DMS79 (cell line): ENCODE data around the gene PAF1.
"Not testable (repeated sequence)": the region's sequence is repeated elsewhere in the genome, so short reads cannot be mapped to it uniquely, and the experiment has no call there.

Source experiments
- DNase-seq: peaks from one replicate; lab custom pipeline; 2025; lab: John Stamatoyannopoulos, UW

The PAF1 gene

GRCh38 chr19:39352381-39353255, 38.3 kb downstream of the PAF1 start:
- no peak for DNase-seq

GRCh38 chr19:39351537-39352064, 39.3 kb downstream of the PAF1 start:
- no peak for DNase-seq

- DNase-seq, result no peak
Observed at GRCh38 chr19:39350156-39350555, 40.8 kb downstream of the PAF1 start.

- DNase-seq, result no peak
Observed at GRCh38 chr19:39349326-39349725, 41.6 kb downstream of the PAF1 start.

GRCh38 chr19:39347332-39348164, 43.4 kb downstream of the PAF1 start:
- DNase-seq, result no peak

- DNase-seq, result no peak
Observed at GRCh38 chr19:39345956-39346355, 45.0 kb downstream of the PAF1 start.

- no peak for DNase-seq
Observed at GRCh38 chr19:39342647-39343305, 48.1 kb downstream of the PAF1 start.

- peak; percentile 98 for DNase-seq
Observed at GRCh38 chr19:39341719-39342604, 48.9 kb downstream of the PAF1 start, which contains the start of gene SAMD4B. Gene SAMD4B (plus strand): TSS chr19:39342421. CDS start chr19:39356894, 14,473 bp downstream.

GRCh38 chr19:39341129-39341718, 49.7 kb downstream of the PAF1 start:
- DNase-seq, result no peak

GRCh38 chr19:39340156-39340555, 50.8 kb downstream of the PAF1 start:
- DNase-seq, result not testable (repeated sequence)

GRCh38 chr19:39339674-39340073, 51.2 kb downstream of the PAF1 start:
- DNase-seq, result no peak

- DNase-seq, result no peak
Observed at GRCh38 chr19:39336483-39336882, 54.4 kb downstream of the PAF1 start.
